Keratinocyte (primary cell): ENCODE data around the gene IL5RA. TPM values are rescaled to one million over a fixed set of nuclear protein-coding genes. Genes with fewer than 3 reads are reported as not detected.

Source experiments
- DNase-seq: peaks from one replicate; pipeline ENCODE4 v3.0.0-alpha.2; 2011; ENCODE audit warnings: low read depth, missing footprints, low spot score
- FAIRE-seq: peaks from 2 replicates; lab custom pipeline; 2011; peaks lifted over from hg19 to GRCh38; lab: Jason Lieb, UNC
- H2AFZ ChIP-seq: 2 replicates; pipeline ENCODE4 v1.6.0; 2012; ENCODE audit warnings: low read length, control low read depth, inconsistent platforms; ENCODE audit not compliant: control insufficient read depth
- H3K27ac ChIP-seq: 2 replicates; pipeline ENCODE4 v1.5.1; 2011; ENCODE audit warnings: low read length; ENCODE audit not compliant: control insufficient read depth, insufficient read depth
- H3K27me3 ChIP-seq: 3 replicates; pipeline ENCODE4 v1.6.0; 2011; ENCODE audit warnings: low read length; ENCODE audit not compliant: control insufficient read depth, insufficient read depth; ENCODE audit errors: extremely low read depth
- H3K36me3 ChIP-seq, 2 experiments: 2 replicates in 1 of 2; 3 replicates in 1 of 2; pipeline ENCODE4 v1.5.1; 2011; ENCODE audit warnings: low read length in 2 of 2, mild to moderate bottlenecking in 1 of 2; ENCODE audit not compliant: control insufficient read depth in 2 of 2, insufficient read depth in 2 of 2; ENCODE audit errors: extremely low read depth in 1 of 2
- H3K4me1 ChIP-seq: 3 replicates; pipeline ENCODE4 v1.5.1; 2011; ENCODE audit warnings: low read length; ENCODE audit not compliant: control insufficient read depth, insufficient read depth; ENCODE audit errors: extremely low read depth
- H3K4me2 ChIP-seq: 3 replicates; pipeline ENCODE4 v1.6.0; 2011; ENCODE audit warnings: low read depth, low read length; ENCODE audit not compliant: control insufficient read depth, insufficient read depth; ENCODE audit errors: extremely low read depth
- H3K4me3 ChIP-seq, 3 experiments: fragments of 200-600 bp in 1 of 3; sonication (generic) in 1 of 3; 2 replicates in 2 of 3; 3 replicates in 1 of 3; pipeline ENCODE4 v1.5.1; 2011 to 2016; ENCODE audit warnings: low read length in 3 of 3, mild to moderate bottlenecking in 3 of 3, control low read depth in 2 of 3, inconsistent platforms in 1 of 3, low read depth in 1 of 3, mixed read lengths in 1 of 3, mixed run types in 1 of 3, moderate library complexity in 1 of 3; ENCODE audit not compliant: control insufficient read depth in 2 of 3, insufficient read depth in 2 of 3; ENCODE audit errors: extremely low read depth in 1 of 3
- H3K79me2 ChIP-seq: 2 replicates; pipeline ENCODE4 v1.6.0; 2012; ENCODE audit warnings: low read length; ENCODE audit not compliant: control insufficient read depth, insufficient read depth
- H3K9ac ChIP-seq: 3 replicates; pipeline ENCODE4 v1.6.0; 2011; ENCODE audit warnings: low read length; ENCODE audit not compliant: control insufficient read depth, insufficient read depth; ENCODE audit errors: extremely low read depth
- H3K9me1 ChIP-seq: 3 replicates; pipeline ENCODE4 v1.6.0; 2011; ENCODE audit warnings: low read length; ENCODE audit not compliant: control insufficient read depth, insufficient read depth; ENCODE audit errors: extremely low read depth
- H3K9me3 ChIP-seq: 2 replicates; pipeline ENCODE4 v1.5.1; 2012; ENCODE audit warnings: low read depth, low read length; ENCODE audit not compliant: control insufficient read depth
- H4K20me1 ChIP-seq: 3 replicates; pipeline ENCODE4 v1.6.0; 2011; ENCODE audit warnings: low read length; ENCODE audit not compliant: control insufficient read depth, insufficient read depth; ENCODE audit errors: extremely low read depth
- EZH2 ChIP-seq: IDR thresholded peaks from one replicate; pipeline ENCODE4 v1.6.1; 2012; ENCODE audit warnings: inconsistent platforms, mild to moderate bottlenecking, low read length, moderate library complexity
- dilution Hi-C: fragments of 300-500 bp; cut with MboI; formaldehyde crosslinking; loops from one replicate; pipeline ENCODE4 v1.7.0; 2020; ENCODE audit warnings: low sequenced_read_pairs; ENCODE audit not compliant: extremely low pct_ligation_motif_present
- polyA plus RNA-seq, 5 experiments: library from polyadenylated mRNA; depleted of rRNA in 3 of 5; stranded (reverse) in 3 of 5; stranded (forward) in 1 of 5; unstranded in 1 of 5; fragments of >200 nt; gene quantifications; 1 replicate in 1 of 5; 2 replicates in 3 of 5; 3 replicates in 1 of 5; pipeline versions ENCODE4 v1.2.1 to v1.2.3, GENCODE V29; 2011 to 2012; ENCODE audit warnings: missing spikeins in 2 of 5, low read depth in 1 of 5, low replicate concordance in 1 of 5
- TF ChIP-seq, protein P1 (sequence below), 3 experiments: IDR thresholded peaks in 1 of 3; conservative IDR thresholded peaks in 1 of 3; optimal IDR thresholded peaks in 1 of 3; 2 replicates in 2 of 3; 3 replicates in 1 of 3; pipeline versions ENCODE3 to v1.5.1; 2011; ENCODE audit warnings: low read length in 3 of 3, mild to moderate bottlenecking in 3 of 3, moderate library complexity in 2 of 3, control low read depth in 1 of 3, inconsistent platforms in 1 of 3; ENCODE audit not compliant: insufficient read depth in 2 of 3; ENCODE audit errors: extremely low read depth in 1 of 3

IL5RA gene
- polyA plus RNA-seq, 1 donor (not counting 4 experiments of a cell fraction or from before 2014, with no cell fraction given), result not detected

- no peak for FAIRE-seq
- no peak overlapping the region for H3K27ac ChIP-seq
- no peak for TF ChIP-seq EZH2
These were observed 22.9 kb downstream of the IL5RA start for GRCh38 chr3:3087279-3087678.

DNA sequence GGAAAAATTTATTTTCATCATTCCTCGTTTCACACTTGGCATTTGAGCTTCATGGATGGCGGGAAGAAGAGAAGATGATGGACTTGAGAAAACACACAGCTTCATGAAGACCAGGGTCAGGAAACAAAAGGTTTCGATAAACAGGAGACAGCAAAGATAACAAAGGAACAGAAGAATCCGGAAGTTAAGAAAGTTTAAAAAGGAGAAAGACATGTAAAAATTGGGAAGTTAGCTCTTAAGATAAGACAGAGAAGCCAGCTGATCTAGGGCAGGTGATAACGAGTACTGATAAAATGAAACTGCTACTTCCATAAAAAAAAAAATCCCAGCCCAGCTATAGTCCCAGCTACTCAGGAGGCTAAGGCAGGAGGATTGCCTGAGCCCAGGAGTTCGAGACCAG, 23.9 kb downstream of the IL5RA start:
- H4K20me1 ChIP-seq, result no peaks in the 10 kb centered on the region
- no peaks in the 10 kb centered on the region for H3K27me3 ChIP-seq
- H3K4me3 ChIP-seq, result no peak overlapping the region
- no peak overlapping the region for H3K4me2 ChIP-seq
- dilution Hi-C loops, result no loop called here
- FAIRE-seq, result no peak
- no peak for TF ChIP-seq EZH2
- TF ChIP-seq, protein P1, sequence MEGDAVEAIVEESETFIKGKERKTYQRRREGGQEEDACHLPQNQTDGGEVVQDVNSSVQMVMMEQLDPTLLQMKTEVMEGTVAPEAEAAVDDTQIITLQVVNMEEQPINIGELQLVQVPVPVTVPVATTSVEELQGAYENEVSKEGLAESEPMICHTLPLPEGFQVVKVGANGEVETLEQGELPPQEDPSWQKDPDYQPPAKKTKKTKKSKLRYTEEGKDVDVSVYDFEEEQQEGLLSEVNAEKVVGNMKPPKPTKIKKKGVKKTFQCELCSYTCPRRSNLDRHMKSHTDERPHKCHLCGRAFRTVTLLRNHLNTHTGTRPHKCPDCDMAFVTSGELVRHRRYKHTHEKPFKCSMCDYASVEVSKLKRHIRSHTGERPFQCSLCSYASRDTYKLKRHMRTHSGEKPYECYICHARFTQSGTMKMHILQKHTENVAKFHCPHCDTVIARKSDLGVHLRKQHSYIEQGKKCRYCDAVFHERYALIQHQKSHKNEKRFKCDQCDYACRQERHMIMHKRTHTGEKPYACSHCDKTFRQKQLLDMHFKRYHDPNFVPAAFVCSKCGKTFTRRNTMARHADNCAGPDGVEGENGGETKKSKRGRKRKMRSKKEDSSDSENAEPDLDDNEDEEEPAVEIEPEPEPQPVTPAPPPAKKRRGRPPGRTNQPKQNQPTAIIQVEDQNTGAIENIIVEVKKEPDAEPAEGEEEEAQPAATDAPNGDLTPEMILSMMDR (optimal IDR thresholded peaks at IDR 0.05 in 1 of 3, IDR thresholded peaks at IDR 0.05 in 1 of 3, conservative IDR thresholded peaks at IDR 0.05 in 1 of 3; ENCODE audit: extremely low read depth in 1 of 3, insufficient read depth in 2 of 3, low read length in 3 of 3), result no peak
- no peak overlapping the region for H3K27ac ChIP-seq
- no peaks in the 10 kb centered on the region for H3K9me3 ChIP-seq
- H3K9ac ChIP-seq, result no peak overlapping the region
- no peaks in the 10 kb centered on the region for H3K79me2 ChIP-seq
- no peak for DNase-seq
- no peaks in the 10 kb centered on the region for H3K36me3 ChIP-seq
- H2AFZ ChIP-seq, result no peak overlapping the region
- H3K9me1 ChIP-seq, result no peaks in the 10 kb centered on the region
- H3K4me1 ChIP-seq, result no peaks in the 10 kb centered on the region

More at GRCh38 chr3:3087279-3087678, 22.9 kb downstream of the IL5RA start:
- Histone ChIP-seq H4K20me1 (no peaks in the 10 kb centered on the region), H2AFZ (no peak overlapping the region), H3K4me2 (no peak overlapping the region), H3K9ac (no peak overlapping the region), H3K79me2 (no peaks in the 10 kb centered on the region), H3K9me1 (no peaks in the 10 kb centered on the region), H3K27me3 (no peaks in the 10 kb centered on the region), H3K36me3 (no peaks in the 10 kb centered on the region), H3K4me3 (no peak overlapping the region), H3K9me3 (no peaks in the 10 kb centered on the region), H3K4me1 (no peaks in the 10 kb centered on the region)
- dilution Hi-C loops, result no loop called here
- no peak for DNase-seq

DNA sequence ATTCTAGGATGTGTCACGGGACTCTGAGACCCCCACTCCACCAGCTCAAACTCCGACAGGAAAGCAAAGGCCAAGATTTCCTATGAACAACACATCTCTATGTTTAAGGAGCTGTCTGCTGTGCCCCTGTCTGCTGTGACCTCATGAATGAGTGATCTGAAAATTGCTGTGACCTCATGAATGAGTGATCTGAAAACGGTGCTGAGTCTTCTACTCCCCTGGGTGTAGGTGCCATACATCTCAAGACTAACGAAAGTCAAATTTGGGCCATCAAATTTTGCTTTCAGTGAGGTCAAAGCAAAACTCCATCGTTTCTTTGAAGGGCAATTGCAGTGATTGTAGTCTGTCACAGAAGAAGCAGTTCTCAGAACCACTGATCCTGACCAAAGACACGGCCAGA, 24.4 kb downstream of the IL5RA start:
- H3K9me3 ChIP-seq, result no peaks in the 10 kb centered on the region
- no peaks in the 10 kb centered on the region for H3K79me2 ChIP-seq
- no peaks in the 10 kb centered on the region for H3K9me1 ChIP-seq
- H3K4me2 ChIP-seq, result no peak overlapping the region
- FAIRE-seq (no peak), DNase-seq (no peak)
- no peaks in the 10 kb centered on the region for H3K36me3 ChIP-seq
- H3K4me3 ChIP-seq, result no peak overlapping the region
- TF ChIP-seq, protein P1 (optimal IDR thresholded peaks at IDR 0.05 in 1 of 3, IDR thresholded peaks at IDR 0.05 in 1 of 3, conservative IDR thresholded peaks at IDR 0.05 in 1 of 3; ENCODE audit: extremely low read depth in 1 of 3, insufficient read depth in 2 of 3, low read length in 3 of 3), result no peak
- TF ChIP-seq EZH2, result no peak
- dilution Hi-C loops, result no loop called here
- H2AFZ ChIP-seq, result no peak overlapping the region
- H3K27me3 ChIP-seq, result no peaks in the 10 kb centered on the region
- no peak overlapping the region for H3K27ac ChIP-seq
- no peak overlapping the region for H3K9ac ChIP-seq
- no peaks in the 10 kb centered on the region for H4K20me1 ChIP-seq
- H3K4me1 ChIP-seq, result no peaks in the 10 kb centered on the region
